Measurements from ENCODE around the gene MGMT.

MGMT gene

DNA sequence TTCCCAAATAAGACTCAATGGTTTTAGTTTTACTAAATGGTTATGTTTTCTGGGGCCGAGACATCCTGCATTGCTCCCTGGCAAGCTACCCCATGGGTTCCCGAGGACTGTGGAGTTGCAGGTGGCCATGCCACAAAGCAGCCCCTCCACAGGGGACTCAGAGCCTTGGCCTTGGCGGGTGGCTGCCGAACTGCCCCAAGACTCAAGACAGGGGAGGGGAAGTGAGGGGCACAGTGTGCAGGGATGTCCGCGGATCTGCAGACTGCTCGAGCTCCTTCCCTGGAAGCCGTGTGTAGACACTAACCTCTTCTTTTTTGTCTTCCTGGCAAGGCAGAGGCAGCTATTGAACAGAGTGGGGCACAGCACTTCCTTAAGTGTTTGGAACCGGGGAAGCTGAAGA is 342.4 kb downstream of the MGMT start:
- no peak for DNase-seq

DNA sequence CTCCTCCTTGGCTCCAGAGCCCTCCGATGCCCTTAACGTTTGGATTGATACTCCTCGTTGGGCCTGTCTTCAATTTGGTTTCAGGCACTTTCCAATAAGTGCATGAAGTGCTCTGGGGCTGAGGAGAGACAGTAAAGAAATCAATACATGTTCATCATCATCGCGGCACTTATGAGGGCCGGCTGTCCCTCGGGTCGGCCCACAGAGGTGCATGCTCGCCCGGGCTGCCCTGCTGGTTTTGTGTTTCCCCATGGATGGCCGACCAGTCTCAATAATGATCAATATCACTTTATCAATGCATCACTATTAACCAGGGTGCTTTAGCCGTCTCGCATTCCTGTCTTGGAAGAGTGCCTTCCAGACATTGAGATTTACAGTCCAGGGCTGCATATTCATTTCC is 342.8 kb downstream of the MGMT start:
- no peak for DNase-seq

DNA sequence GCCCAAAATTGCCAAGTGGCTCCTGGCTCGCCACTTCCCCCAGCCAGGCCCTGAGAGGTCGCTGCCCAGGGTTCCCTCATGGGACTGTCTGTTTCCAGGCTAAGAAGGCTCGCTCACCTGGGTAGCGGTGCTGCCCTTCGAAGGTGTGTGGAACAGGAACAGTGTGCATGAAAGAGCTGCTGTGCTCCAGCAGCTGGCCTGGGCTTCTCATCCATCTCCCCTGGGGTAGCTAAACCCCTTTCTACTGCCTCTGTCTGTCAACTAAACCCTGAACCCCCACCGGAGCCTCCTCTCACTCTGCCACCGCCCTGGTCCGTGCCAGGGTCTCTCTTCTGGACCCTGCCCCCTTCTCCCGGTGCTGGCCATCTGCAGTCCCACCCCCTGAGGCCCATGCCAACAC is 344.2 kb downstream of the MGMT start:
- no peak for DNase-seq

DNA sequence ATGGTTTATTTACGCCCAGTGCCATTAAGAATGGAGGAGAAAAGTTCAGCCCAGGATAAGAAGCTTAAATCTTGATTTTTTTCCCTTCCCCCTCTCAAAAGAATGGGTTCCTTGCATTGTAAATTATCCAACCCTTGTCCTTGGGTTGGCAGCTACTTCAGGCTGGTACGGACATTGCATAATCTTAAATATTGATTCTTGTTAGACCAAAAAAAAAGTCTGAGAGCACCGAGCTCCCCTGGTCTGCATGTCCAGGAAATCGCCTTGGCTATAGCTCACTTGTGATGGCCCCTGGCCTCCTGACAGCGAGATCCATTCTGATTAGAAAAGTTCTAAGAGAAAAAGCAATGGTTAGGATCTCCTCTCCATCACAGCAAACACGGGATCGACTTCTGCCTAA is 345.4 kb downstream of the MGMT start:
- no peak for DNase-seq

DNA sequence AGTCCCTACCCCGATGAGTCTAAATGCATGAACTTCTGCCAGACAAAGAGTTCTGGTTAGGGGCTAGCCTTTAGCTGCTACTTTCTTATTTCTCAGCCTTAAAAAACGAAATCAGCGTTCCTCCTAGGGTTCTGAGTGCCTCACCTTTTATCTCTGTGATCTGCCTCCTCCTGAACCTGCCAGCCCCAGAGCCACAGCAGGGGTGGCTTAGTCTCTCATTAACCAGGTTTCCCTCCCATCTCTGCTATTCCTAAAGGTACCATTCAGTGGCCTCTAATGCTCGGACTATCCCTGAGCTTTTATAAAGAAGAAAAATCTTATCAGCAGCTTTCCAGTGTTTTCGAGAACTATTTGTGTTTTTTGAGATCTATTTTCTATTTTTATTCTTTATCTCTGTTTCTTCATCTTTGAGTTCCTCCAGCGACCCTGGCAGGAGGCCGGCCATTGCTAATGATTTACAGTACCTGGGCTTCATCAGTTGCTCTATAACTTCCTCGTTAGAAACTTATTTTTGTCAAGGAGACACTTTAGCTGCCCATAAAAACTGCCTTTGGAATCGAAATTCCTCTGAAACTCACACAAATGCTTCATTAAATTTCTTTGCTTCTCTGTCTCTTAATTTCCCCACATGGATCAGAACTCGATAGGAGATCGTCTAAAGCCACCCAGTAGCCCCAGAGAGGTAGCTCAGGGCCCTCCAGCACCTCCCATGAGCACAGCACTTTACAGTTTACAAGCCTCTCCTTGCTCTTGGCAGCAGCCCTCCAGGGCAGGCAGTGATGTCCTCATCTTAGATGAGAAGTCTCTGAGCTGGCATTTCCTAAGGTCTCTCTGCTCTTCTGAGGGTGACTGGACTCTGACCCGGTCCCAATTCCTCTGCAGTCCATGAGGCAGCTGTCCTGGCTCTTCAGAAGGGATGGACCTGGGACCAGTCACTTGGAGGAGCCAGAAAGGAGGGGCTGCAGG is 347.9 kb downstream of the MGMT start:
- DNase-seq = no peak

DNA sequence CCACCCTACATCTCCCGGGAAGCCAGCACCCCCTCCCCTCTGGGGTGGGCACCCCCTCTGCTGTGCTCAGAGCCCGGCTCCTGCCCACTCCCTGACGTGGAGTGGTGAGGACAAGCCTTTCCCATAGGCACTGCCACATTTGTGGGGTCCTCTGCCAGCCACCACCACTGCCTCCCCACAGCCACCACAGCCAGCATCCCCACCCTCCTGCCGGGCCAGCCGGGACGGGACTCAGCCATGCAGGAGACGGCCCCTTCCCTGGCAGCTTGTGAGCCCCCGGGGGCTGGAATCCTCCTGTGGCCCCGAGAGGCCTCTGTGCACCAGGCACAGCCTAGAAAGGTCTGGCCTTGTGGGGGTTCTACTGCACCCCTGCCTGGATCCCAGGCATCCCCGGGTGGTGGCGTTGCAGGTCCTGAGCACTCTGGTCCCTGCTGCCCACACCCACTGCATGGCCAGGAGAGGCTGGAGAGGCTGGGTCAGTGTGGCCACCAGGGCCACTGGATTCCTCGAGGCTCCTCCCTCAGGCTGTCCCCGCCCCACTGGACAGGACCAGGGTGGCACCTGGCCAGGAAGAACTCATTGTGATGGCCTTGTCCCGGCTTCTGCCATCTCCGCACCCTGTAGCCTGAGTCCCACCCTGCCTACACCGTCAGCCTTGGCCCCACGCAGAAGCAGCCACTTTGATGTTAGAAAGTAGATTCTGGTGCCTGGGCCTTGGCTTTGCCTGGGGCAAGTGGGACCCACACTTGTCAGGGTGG is 349.0 kb downstream of the MGMT start:
- DNase-seq = no peak

DNA sequence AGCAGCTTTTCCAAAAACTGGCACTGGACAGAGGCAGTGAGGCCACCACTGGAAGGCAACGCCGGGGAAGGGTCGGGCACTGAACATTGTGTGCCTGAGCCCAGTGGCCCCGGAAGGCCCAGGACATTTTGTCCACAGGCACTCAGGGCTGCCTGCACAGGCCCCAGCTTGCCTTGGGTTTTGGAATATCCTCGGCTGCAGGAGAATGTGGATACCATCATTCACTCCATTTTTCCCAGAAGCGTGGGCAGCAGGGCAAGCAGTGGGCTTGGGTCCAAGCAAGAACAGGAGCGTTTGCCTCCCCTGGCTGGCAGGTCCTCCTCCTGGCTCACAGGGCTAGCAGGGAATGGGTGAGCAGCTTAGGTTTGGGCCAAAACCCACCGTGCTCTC is 349.6 kb downstream of the MGMT start:
- no peak for DNase-seq
